HG02852 (cell line): Measurements from ENCODE around the gene SRSF11.
"Not testable (repeated sequence)": the region's sequence is repeated elsewhere in the genome, so short reads cannot be mapped to it uniquely, and the experiment has no call there.

Experiments used
- ATAC-seq: cut with Tn5 transposase; IDR thresholded peaks from one replicate; pipeline ENCODE4 v1.9.1; 2021; ENCODE audit warnings: mild to moderate bottlenecking, moderate library complexity; ENCODE audit not compliant: unreplicated experiment

Gene SRSF11

DNA sequence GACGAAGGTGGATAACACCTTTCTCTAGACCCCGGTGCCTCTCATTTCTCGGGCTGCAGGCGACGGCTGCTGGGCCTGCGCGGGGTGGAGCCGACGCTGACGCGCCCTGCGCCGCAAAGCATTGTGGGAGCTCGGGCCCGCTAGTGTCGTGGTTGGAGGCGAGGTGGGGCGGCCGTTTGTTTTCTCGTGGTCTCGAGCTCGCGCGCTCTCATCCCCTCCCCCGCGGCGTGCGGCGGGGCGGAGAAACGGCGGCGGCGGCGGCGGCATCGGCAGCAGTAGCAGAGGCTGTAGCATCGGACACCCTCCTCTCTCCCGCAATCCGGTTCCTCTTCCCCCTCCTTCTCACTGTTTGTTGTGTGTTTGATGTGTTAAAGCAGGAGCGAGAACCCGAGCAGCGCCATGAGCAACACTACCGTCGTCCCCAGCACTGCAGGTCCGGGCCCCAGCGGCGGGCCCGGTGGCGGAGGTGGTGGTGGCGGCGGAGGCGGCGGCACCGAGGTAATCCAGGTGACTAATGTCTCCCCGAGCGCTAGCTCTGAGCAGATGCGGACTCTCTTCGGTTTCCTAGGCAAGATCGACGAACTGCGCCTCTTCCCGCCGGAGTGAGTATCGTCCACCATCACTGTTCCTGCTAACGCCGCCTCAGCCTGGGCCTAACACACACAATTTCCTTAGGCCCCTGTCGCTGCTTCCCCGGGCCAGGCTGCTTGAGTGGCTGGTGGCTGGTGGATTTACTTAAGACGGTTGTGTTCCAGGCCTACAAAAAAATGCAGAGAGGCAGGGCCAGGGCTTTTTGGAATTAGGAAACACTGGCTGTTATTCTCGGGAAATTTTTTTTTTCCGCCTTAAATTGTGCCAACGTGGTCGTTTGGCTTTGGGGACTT lies at the start of gene SRSF11:
SRSF11 (plus strand) TSS at position 143 of the 884 bp plus-strand sequence; CDS start at position 400, 257 bp downstream.
- peak; percentile 95 for ATAC-seq

DNA sequence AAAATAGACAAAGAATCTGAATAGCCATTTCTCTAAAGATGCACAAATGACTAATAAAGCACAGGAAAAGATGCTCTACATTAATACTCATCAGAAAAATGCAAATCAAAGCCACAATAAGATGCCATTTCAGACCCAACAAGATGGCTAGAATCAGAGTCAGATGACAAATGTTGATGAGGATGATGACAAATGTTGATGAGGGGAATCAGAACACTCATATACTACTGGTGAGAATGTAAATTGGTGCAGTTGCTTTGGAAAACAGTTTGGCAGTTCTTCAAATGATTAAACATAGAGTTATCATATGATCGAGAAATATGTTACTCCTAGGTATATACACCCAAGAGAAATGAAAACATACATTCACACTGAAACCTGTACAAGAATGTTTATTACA lies 49.7 kb upstream of the SRSF11 start:
- no peak for ATAC-seq

DNA sequence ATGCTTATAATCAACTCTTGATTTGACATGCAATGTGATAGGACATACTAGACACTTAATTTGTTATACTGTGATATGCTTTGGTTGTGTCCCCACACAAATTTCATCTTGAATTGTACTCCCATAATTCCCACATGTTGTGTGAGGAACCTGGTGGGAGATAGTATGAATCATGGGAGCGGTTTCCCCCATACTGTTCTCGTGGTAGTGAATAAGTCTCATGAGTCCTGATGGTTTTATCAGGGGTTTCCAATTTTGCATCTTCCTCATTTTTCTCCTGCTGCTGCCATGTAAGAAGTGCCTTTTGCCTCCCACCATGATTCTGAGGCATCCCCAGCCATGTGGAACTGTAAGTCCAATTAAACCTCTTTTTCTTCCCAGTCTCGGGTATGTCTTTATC lies 36.0 kb upstream of the SRSF11 start:
- not testable (repeated sequence) for ATAC-seq

DNA sequence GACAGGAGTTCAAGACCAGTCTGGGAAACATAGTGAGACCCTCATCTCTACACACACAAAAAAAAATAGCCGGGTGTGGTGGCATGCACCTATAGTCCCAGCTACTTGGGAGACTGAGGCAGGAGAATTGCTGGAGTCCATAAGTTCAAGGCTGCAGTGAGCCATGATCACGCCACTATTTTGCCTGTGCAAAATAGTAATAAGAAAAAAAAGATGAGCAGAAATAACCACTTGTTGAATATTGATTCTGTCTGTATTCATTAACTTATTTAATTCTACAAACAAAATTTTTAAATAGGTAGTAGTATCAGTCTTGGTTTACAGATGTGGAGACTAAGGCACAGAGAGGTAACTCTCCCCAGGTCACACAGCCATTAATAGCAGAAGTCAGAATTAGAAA lies 32.7 kb upstream of the SRSF11 start:
- ATAC-seq = no peak

DNA sequence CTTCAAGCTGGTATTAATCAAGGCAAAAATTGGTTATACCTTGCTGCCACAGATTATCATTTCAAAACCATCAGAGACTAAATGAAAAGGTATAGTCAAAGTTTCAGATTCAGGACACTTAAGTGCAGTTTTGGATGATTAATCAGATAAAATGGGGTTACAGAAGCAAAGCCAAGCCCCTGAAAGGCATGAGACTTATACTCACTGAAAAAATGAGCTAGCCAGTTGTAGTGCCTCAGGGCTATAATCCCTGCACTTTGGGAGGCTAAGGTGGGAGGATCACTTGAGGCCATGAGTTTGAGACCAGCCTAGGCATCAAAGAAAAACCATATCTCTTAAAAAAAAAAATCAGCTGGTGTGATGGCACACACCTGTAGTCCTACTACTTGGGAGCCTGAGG lies 31.0 kb upstream of the SRSF11 start:
- no peak for ATAC-seq

- ATAC-seq = not testable (repeated sequence)
Observed at GRCh38 chr1:70192446-70192845, 28.7 kb upstream of the SRSF11 start.

- ATAC-seq = no peak
Observed at GRCh38 chr1:70194601-70195000, 26.6 kb upstream of the SRSF11 start.

DNA sequence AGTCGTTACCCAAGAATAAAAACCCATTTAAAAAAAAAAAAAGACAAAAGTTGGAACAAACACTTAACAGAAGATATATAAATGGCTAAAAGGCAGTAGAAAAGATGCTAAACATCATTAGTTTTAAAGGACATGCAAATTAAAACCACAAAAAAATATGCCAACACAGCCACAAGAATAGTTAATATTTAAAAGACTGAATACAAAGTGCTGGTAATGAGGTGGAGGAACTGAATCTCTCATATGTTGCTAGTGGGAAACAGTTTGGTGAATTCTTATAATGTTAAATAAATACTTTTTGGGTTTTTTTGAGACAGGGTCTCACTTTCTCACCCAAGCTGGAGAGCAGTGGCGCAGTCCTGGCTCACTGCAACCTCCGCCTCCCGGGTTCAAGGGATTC lies 25.8 kb upstream of the SRSF11 start:
- ATAC-seq = no peak

DNA sequence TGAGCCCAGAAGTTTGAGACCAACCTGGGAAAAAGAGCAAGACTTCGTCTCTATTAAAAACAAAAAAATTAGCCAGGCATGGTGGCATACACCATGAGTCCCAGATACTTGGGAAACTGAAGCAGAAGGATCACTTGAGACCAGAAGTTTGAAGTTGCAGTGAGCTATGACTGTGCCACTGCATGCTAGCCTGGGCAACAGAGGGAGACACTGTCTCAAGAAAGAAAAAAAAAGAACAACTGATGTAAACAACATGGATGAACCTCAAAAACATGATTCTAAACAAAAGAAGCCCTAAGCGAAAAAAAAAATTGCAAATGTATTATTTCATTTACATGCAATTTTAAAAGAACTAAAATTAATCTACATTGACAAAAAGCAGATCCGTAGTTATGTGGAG lies 24.8 kb upstream of the SRSF11 start:
- ATAC-seq = no peak

DNA sequence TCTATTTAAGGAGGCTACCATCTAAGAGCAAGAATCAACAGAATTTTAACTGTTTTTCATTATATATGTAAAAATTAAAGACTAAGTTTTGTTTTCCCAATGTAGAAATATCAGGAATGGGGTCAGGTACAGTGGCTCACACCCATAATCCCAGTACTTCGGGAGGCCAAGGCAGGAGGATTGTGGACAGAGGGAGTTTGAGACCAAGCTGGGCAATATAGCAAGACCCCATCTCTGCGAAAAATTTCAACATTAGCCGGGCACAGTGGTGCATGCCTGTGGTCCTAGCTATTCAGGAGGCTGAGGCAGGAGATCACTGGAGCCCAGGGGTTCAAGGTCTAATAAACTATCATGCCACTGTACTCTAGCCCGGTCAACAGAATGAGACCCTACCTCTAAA lies 21.1 kb upstream of the SRSF11 start:
- no peak for ATAC-seq

DNA sequence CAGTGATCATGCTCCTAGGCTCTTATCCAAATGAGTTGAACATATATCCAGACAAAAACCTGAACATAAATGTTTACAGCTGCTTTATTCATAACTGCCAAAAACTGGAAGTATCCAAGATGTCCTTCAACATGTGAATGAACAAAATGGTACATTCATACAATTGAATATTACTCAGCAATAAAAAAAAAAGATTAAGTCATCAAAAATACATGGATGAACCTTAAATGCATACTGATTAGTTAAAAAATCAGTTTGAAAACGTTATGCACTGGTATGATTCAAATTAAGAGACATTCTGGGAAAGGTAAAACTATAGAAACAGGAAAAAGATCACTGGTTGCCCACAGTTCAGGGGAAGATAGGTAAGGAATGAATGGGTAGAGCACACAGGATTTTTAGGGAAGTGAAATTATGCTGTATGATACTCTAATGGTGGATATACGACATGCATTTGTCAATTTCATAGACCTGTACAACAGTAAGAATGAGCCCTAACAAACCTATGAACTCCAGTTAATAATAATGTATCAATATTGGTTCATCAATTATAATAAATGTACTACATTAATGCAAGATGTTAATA lies 18.9 kb upstream of the SRSF11 start:
- ATAC-seq = no peak

- no peak for ATAC-seq
Observed at GRCh38 chr1:70204139-70204538, 17.0 kb upstream of the SRSF11 start.

DNA sequence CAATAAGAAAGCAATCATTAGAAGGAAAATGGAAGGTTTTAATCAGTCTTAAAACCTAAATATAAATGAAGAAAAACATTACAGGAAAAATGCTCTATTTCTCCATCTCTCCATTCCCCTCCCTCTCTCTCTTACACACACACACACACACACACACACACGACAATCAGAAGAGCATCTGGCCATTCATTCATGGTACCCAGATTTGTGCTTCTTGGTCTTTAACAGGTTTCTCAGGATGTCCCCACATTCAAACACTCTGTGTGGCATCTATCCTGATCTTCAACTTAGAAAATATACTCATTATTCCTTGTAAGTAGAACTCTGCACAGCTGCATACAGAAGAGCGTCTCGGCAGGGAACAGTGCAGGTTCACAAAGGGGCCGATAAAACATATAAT lies 16.6 kb upstream of the SRSF11 start:
- no peak for ATAC-seq

GRCh38 chr1:70205071-70205433 lies 16.1 kb upstream of the SRSF11 start:
- ATAC-seq = peak; percentile 32

DNA sequence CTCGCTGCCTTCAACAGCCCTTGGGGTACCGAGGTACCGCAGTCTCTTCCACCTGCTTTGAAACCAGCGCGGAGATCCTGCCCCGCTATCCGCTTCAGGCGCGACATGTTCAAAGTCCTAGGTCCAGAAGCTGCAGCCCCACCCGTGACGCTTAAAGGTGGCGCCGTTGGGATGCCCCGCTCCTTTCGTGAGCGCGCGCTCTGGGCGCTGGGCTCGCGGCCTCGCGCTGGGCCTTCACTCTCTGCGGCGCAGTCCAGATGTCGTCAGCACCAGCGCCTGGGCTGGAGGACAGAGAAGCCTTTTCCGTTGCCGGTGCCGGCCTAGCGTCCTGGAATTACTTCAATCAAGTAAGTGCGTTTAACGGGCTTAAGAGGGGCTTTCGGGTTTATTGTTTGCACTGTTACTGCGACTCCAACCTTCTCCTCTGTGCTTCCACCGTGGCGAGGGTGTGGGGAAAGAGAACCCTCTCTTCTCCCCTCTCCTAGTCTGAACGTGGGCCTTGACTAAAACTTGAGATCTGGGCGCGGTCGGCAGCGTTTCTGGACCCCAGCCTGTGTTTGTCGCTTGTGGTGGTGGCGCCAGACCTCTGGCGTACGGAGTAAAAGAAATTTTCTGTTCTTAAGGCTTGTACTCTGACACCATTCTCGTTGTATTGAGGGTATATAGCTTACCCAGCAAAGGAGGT lies 15.6 kb upstream of the SRSF11 start, which contains the start of gene LRRC40:
LRRC40 (minus strand) TSS at position 146 of the 685 bp plus-strand sequence; CDS start at position 107, 39 bp downstream.
- ATAC-seq = peak; percentile 66

DNA sequence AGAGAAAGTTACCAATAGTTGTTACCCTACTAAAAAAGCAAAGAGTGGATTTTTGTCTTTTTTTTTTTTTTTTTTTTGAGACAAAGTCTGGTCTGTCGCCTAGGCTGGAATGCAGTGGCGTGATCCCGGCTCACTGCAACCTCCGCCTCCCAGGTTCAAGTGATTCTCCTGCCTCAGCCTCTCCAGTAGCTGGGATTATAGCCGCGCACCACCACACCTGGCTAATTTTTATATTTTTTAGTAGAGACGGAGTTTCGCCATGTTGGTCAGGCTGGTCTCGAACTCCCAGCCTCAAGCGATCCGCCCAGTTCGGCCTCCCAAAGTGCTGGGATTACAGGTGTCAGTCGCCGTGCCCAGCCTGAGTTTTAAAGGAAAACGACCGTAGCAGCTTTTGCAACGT lies 14.3 kb upstream of the SRSF11 start:
- ATAC-seq = not testable (repeated sequence)

- ATAC-seq = no peak
Observed at GRCh38 chr1:70207492-70207891, 13.7 kb upstream of the SRSF11 start.

DNA sequence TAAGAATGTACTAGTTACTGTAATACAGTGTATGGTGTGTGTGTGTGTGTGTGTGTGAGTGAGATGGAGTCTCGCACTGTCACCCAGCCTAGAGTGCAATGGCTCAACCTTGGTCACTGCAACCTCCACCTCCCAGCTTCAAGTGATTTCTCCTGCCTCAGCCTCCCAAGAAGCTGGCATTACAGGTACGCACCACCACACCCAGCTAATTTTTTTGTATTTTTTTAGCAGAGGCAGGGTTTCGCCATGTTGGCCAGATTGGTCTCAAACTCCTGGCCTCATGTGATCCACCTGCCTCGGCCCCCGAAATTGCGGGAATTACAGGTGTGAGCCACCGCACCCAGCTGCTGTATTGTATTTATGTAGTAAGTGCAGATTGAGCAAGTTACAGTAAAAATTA lies 12.9 kb upstream of the SRSF11 start:
- no peak for ATAC-seq

- no peak for ATAC-seq
Observed at GRCh38 chr1:70210820-70211219, 10.4 kb upstream of the SRSF11 start.

- ATAC-seq = no peak
Observed at GRCh38 chr1:70211541-70211940, 9.6 kb upstream of the SRSF11 start.

GRCh38 chr1:70220015-70220414 lies 1.2 kb upstream of the SRSF11 start:
- ATAC-seq = no peak
